AG04449 (cell line): Measurements from ENCODE around the gene SIRPA.
"Not testable (repeated sequence)": the region's sequence is repeated elsewhere in the genome, so short reads cannot be mapped to it uniquely, and the experiment has no call there.

ENCODE experiments used
- CTCF ChIA-PET: fragments of 350-600 bp; formaldehyde crosslinking; extraction: SDS; loops from one replicate; lab custom pipeline; 2021; ENCODE audit warnings: antibody characterized with exemption; lab: Yijun Ruan, JAX
- POLR2A ChIA-PET: fragments of 400-600, 350-600 bp; formaldehyde crosslinking; extraction: SDS; loops from one replicate; lab custom pipeline; 2020; ENCODE audit warnings: antibody characterized with exemption, inconsistent platforms; lab: Yijun Ruan, JAX
- DNase-seq: peaks from one replicate; pipeline ENCODE4 v3.0.0-alpha.2; 2010; ENCODE audit warnings: low read depth, low spot score
- H3K4me3 ChIP-seq: 2 replicates; pipeline ENCODE4 v1.5.1; 2011; ENCODE audit warnings: low read depth, mild to moderate bottlenecking, control low read depth, low read length
- TF ChIP-seq, protein P1 (sequence below): IDR thresholded peaks from one replicate; pipeline ENCODE4 v1.5.1; 2011; ENCODE audit warnings: mild to moderate bottlenecking, moderate library complexity, low read length, control low read depth, inconsistent platforms; ENCODE audit not compliant: insufficient read depth; ENCODE audit errors: missing control alignments

Gene SIRPA

DNA sequence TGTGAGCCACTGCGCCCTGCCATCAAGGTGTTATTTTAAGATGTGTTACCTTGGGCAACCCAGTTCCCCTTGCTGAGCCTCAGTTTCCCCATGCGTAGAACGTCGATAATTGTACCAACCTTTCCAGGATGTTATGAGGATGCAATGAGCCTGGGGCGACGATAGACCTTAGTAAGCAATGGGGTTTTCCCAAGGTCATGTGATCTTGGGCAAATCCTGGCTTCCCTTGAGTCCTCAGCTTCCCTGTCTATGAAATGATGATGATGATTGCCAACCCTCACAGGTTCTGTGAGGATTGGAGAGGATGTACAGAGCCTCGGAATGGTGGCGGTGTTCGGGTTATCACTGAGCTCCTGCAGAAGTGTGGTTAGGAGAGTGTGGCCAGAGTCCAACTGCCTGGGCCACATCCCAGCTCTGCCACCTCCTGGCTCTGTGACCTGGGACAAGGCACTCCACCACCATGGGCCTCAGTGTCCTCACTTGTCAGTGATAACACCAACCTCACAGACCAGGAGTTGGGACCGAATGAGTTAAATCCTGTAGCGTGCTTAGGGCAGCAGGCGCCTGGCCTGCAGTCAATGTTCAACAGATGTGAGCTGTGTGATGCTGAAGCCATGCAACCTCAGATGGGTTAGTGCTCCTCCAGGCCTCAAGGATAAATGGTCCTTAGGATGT is 23.4 kb downstream of the SIRPA start:
- DNase-seq: no peak
- ChIA-PET POLR2A (no interaction called here), CTCF (no interaction called here)
- no peak overlapping the region for H3K4me3 ChIP-seq
- TF ChIP-seq, protein P1, sequence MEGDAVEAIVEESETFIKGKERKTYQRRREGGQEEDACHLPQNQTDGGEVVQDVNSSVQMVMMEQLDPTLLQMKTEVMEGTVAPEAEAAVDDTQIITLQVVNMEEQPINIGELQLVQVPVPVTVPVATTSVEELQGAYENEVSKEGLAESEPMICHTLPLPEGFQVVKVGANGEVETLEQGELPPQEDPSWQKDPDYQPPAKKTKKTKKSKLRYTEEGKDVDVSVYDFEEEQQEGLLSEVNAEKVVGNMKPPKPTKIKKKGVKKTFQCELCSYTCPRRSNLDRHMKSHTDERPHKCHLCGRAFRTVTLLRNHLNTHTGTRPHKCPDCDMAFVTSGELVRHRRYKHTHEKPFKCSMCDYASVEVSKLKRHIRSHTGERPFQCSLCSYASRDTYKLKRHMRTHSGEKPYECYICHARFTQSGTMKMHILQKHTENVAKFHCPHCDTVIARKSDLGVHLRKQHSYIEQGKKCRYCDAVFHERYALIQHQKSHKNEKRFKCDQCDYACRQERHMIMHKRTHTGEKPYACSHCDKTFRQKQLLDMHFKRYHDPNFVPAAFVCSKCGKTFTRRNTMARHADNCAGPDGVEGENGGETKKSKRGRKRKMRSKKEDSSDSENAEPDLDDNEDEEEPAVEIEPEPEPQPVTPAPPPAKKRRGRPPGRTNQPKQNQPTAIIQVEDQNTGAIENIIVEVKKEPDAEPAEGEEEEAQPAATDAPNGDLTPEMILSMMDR: no peak

DNA sequence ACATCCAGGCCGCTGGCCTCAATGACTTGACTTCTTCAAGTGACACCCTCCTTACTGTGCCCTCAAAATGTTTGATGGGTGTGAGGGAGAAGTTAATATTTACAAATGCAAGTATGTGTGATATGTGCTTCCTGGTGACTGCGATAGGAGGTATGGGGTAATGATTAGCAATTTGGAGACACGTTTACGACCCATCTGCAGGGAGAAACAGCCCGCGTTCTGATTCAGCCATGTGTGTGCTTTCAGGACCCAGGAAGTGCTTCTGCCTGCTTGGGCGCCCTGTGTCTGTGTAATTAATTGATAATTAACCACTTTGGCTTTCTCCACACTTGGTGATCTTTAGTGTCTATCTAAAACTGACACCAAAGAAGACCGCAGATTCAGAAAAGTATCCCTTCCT is 25.0 kb downstream of the SIRPA start:
- DNase-seq: no peak
- no peak overlapping the region for H3K4me3 ChIP-seq
- CTCF ChIA-PET: interaction anchor here (1.3 kb wide), 1 partner anchor 143 kb away, joined by 3 read pairs; no protein-coding TSS in a partner anchor
- POLR2A ChIA-PET: no interaction called here
- TF ChIP-seq, protein P1: no peak

DNA sequence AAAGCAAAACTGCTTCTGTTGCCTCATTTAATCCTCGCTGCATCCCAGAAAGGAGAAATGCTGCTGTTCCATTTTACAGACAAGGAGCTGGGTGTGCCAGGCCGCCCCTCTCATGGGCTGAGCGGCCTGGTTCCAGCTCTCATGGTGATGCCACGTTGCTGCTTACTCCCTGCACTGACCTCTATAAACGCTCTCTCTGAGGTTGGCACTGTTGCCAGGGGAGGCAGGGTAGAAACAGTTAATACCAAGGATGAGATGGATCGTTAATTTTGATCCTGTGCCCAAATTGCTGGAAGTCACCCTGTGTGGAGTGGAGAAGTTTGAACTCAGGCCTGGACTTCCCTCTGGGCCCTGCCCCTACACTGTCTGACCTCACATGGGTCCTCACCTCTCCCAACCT is 25.6 kb downstream of the SIRPA start:
- TF ChIP-seq, protein P1: no peak
- no peak overlapping the region for H3K4me3 ChIP-seq
- CTCF ChIA-PET: interaction anchor here (1.3 kb wide), 1 partner anchor 144 kb away, joined by 3 read pairs; no protein-coding TSS in a partner anchor
- DNase-seq: no peak
- POLR2A ChIA-PET: no interaction called here

DNA sequence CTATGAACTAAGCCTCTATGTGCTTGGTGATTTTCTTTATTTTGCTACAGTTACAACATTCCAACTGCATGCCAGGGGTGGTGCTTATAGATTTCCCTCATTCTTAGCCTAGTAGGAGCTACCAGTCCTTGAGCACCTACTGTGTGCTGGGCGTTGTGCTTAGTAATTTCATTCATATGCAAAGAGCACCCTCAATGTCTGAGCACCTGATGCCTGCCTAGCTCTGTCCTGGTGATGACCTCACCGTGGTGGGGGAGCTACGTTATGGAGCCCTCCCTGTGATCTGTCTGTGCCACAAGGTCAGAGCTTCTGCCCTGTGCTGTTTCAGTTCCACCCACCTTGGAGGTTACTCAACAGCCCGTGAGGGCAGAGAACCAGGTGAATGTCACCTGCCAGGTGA is 26.8 kb downstream of the SIRPA start:
- POLR2A ChIA-PET, DNase-seq, H3K4me3 ChIP-seq: not testable (repeated sequence)
- CTCF ChIA-PET: interaction anchor here (1.2 to 1.7 kb wide), 2 partner anchors 22 to 286 kb away, joined by 4 read pairs; no protein-coding TSS in a partner anchor

DNA sequence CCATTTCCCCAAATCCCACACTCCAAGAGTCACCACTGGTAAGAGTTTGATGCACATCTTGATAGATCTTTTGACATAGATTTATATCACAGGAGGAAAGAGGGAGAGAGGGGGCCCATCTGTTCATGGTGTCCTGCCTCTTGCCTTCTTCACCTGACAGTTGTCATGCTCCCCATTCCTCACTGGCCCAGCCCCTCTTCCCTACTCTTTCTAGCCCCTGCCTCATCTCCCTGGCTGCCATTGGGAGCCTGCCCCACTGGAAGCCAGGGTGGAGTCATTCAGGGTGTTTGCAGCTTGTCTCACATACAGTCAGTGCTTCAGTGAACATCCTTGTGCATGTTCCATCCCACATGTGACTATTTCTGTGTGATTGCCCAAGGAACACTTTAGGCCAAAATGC is 27.6 kb downstream of the SIRPA start:
- ChIA-PET CTCF (interaction anchor here (1.2 to 1.7 kb wide), 2 partner anchors 23 to 285 kb away, joined by 4 read pairs; no protein-coding TSS in a partner anchor), POLR2A (no interaction called here)
- TF ChIP-seq, protein P1: no peak
- no peak overlapping the region for H3K4me3 ChIP-seq
- DNase-seq: no peak

DNA sequence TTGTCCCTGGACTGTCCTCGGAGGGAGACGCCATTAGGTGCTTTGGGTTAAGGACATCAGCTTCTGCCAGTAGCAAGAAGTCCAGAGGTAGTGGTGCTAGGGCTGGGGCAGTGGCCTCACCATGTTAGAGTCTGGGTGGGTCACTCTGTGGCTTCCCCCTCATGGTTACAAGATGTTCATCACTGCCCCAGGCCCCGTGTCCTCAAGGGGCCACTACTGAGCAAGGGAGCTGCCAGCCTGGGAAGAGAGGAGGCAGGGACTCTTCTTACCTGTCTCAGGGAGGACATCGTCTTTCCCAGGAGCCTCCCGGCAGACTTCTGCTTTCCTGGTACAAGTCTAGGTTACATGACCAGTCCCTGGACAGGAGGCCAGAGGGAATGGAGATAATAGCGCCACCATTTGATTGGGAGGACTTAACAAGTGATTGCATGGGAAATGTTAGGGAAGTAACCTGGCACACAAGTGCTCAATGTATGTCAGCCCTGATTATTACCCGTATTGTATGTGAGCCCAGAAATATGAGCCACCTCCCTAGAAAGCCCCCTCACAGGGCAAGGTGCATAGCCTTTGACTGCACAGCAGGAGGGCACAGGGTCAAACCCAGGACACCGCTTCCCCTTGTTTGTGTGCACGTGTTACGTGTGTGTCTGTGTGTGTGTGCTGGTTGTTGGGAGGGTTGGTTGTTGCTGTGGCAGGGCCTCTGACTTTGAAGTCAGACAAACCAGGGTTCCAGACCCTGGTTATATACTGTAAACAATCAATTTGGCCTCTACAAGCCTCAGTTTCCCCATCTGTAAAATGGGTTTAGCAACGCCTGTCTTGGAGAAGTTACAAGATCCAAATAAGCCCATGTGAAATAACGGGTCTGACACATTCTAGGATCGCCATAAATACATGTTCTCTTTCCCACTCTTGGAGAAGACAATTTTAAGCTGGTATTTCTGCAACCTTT is 30.0 kb downstream of the SIRPA start:
- ChIA-PET CTCF (no interaction called here), POLR2A (no interaction called here)
- no peak for DNase-seq
- no peak overlapping the region for H3K4me3 ChIP-seq
- TF ChIP-seq, protein P1: no peak
